GM21529 (cell line): ENCODE results near the gene USP21.

Experiments
- ATAC-seq: cut with Tn5 transposase; IDR thresholded peaks from one replicate; pipeline ENCODE4 v1.9.1; 2021; ENCODE audit not compliant: unreplicated experiment

USP21 gene

GRCh38 chr1:161214369-161214768, 55.1 kb downstream of the USP21 start:
- ATAC-seq, result no peak

GRCh38 chr1:161215076-161215475, 55.8 kb downstream of the USP21 start, which contains the start of gene FCER1G:
TSS of gene FCER1G (plus strand) at chr1:161215295. CDS start at chr1:161215322, 27 bp downstream.
- ATAC-seq, result no peak
